ENCODE data around the gene ZFP36.

The ZFP36 gene

DNA sequence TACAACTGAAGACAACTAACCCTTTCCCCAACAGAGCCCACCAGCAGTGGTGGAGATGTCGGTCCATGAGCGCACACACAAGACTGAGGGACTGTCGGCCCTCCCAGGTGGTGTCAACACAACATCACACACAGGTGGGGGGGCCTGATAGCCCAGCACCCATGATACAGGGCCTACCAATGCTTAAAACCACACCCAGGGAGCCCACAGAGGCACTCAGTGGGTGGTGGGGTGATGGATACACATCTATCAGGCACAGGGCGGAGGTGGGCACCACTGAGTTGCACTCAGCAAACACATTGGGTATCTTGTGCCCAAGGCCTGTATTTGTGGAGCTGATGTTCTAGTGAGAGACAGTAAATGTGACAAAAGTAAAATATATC is 7.0 kb upstream of the ZFP36 start:
- no peak for TF ChIP-seq ZFX (IDR thresholded peaks at IDR 0.05)
- TF ChIP-seq, protein P1, sequence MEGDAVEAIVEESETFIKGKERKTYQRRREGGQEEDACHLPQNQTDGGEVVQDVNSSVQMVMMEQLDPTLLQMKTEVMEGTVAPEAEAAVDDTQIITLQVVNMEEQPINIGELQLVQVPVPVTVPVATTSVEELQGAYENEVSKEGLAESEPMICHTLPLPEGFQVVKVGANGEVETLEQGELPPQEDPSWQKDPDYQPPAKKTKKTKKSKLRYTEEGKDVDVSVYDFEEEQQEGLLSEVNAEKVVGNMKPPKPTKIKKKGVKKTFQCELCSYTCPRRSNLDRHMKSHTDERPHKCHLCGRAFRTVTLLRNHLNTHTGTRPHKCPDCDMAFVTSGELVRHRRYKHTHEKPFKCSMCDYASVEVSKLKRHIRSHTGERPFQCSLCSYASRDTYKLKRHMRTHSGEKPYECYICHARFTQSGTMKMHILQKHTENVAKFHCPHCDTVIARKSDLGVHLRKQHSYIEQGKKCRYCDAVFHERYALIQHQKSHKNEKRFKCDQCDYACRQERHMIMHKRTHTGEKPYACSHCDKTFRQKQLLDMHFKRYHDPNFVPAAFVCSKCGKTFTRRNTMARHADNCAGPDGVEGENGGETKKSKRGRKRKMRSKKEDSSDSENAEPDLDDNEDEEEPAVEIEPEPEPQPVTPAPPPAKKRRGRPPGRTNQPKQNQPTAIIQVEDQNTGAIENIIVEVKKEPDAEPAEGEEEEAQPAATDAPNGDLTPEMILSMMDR (conservative IDR thresholded peaks at IDR 0.05), result no peak
- no peak overlapping the region for H3K27ac ChIP-seq

DNA sequence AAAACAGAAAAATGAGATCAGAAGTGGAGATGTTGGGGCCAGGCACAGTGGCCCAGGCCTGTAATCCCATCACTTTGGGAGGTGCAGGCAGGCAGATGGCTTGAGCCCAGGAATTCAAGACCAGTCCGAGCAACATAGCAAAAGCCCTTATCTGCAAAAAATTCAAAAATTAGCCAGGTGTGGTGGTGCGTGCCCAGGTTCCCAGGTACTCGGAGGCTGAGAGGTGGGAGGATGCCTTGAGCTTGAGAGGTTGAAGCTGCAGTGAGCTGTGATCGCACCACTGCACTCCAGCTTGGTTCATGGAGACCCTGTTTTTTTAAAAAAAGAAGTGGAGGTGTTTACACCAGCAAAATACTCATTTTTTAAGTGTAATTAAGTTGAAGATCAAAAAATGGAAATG is 6.6 kb upstream of the ZFP36 start:
- no peak overlapping the region for H3K27ac ChIP-seq
- TF ChIP-seq ZFX (IDR thresholded peaks at IDR 0.05), result no peak
- TF ChIP-seq, protein P1 (conservative IDR thresholded peaks at IDR 0.05), result no peak

DNA sequence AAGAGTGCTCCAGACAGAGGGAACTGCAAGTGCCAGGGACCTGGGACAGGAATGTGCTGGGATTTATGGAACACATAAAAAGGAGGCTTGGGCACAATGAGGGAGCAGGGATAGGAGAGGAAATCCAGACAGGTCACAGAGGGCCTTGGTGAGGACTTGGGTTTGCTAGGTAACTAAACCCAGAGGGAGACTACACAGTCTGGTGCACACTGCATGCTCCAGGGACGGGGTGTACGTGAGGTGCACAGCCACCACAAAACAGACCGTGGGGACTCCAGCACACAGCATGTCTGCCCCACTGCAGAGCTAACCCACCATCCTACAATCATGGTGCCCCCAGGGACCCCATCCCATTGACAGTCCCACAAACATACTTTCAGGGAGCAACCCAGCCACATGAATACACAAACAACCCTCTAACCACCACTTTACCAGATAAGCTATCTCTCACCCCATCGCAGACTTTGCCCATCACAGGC is 5.5 kb upstream of the ZFP36 start:
- H3K27ac ChIP-seq, result peak overlapping the region; percentile 90; the same call in 1 of the 2 replicates

DNA sequence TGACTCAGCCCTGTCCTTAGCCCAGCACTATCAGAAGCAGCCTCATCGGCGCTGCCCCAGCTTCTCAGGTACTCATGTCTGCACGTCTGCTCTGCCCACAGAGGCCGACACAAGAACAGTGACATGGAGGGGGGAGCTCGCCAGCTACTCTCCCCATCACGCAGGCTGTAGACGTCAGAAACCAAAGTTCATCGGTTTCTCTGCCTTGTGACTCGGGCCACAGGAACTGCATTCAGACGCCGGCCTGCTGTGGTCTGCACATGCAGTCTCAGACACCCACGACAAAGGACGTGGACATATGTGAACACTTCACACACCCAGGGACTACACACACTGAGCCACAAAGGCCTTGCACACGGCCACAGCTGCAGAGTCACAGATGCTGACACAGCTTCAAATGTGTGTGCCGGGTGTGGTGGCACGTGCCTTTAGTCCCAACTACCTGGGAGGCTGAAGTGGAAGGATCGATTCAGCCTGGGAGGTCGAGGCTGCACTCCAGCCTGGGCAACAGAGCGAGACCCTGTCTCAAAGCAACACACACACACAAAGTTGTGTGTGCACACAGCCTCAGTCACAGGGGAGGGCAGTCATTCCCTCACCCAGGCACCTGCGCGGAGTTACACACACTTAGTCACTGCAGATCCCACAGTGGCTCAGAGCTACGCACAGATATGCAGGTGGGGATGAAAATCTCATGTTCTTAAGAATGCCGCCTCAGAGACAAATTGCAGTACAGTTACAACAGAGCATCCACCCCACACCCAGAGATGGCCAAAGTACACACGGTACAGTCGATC is 4.9 kb upstream of the ZFP36 start:
- no peak for TF ChIP-seq ZFX (IDR thresholded peaks at IDR 0.05)
- TF ChIP-seq, protein P1 (conservative IDR thresholded peaks at IDR 0.05), result no peak
- H3K27ac ChIP-seq, result peak overlapping the region; percentile 90

More for the DNA sequence above, 5.5 kb upstream of the ZFP36 start:
- TF ChIP-seq ZFX (IDR thresholded peaks at IDR 0.05), result no peak
- TF ChIP-seq, protein P1 (conservative IDR thresholded peaks at IDR 0.05), result no peak

DNA sequence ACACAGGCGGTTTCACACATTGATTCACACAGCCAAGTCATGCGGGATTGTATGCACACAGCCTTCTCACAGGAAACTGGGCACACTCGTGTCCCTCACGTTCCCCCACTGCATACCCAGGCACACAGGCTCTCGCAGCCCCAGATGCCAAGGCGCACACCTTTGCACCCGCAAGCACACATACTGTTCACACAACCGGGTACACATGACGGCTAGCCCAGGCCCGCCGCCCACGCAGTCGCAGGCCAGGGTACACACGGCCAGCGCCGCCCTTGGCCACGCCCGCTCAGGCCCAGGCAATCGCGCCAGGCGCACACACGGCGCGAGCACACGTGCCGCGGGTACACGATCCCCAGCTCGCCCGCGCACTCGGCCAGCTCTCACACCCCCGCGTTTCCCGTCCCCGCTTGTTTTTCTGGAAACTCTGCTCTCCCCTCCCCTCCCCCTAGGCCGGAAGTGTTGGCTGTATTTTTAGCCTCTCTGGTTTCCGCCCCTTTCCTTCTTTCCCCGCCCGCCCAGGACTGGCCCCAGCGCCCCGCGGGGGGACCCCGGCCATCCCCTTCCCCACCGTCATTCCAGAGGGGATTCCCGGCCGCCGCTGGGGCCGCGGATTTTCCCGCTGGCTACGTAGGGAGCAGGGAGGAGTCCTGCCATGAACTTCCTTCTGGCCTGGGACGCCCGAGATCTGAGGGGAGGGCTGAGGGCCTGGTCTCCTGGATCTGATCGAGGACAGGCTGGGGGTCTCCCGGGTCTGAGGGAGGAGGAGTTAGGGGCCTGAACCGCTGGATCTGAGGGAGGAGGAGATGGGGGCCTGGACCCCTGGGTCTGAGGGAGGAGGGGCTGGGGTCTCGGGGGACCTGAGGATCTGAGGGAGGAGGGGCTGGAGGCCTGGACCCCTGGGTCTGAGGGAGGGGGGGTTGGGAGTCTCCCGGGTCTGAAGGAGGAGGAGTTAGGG is 4.0 kb upstream of the ZFP36 start:
- TF ChIP-seq ZFX (IDR thresholded peaks at IDR 0.05), result no peak; the same call in 1 of the 2 replicates
- TF ChIP-seq, protein P1 (conservative IDR thresholded peaks at IDR 0.05), result no peak

DNA sequence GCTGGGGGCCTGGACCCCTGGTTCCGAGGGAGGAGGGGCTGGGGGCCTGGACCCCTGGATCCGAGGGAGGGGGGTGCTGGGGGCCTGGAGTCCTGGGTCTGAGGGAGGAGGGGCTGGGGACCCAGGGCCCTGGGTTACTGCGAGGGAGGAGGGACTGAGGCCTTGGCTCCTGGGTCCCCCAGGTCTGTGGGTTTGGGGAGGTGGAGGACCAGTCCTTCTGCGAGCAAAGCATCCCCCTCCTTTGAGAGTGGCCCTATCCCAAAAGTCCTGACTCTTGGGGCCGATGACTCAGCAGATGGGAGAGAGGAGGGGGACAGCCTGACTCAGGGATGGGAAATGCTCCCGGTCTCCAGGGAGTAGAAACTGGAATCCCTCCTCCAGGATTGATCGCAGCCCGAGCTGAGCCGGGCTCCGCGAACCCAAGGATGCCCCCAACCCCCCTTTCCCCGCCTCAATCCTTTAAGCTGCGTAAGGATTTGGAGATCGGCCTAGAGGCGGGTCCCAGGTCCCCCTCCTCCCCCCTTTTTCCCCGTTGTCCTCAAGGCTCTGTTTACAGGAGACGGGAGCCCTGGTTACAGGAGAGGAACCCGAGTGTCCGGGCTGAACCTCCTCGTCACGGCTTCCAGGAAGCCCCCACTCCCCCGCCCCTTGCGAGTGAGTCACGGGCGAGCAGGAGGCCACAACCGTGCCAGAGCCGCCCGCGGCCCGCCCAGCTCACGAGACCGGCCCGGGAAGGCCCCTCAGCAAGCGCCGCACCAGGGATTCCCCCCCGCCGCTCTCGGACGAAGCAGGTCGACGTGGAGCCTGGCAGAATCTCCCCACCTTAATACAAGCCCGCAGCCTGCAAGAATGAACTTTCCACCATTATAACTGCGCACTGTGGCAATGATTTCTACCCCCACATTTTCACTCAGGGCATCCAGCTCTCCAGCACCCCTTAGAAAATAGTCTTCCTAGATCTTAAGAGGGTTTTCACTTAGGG is 3.0 kb upstream of the ZFP36 start:
- TF ChIP-seq ZFX (IDR thresholded peaks at IDR 0.05), result no peak
- TF ChIP-seq, protein P1 (conservative IDR thresholded peaks at IDR 0.05), result no peak
- peak overlapping the region; percentile 90 for H3K27ac ChIP-seq

More for the DNA sequence above, 4.0 kb upstream of the ZFP36 start:
- peak overlapping the region; percentile 90 for H3K27ac ChIP-seq

All from C4-2B (cell line).